ENCODE data around the gene PROM1.

- no peak for TF ChIP-seq CTCF (IDR thresholded peaks at IDR 0.05)
- TF ChIP-seq POLR2A (IDR thresholded peaks at IDR 0.05): no peak
These were observed 1.8 kb downstream of the PROM1 start for GRCh38 chr4:16082041-16082425.
